NCI-H82 treated with DMSO at 0.1 percent for 48 hours (cell line): ENCODE data around the gene MAOB.

Source experiments
- DNase-seq: peaks from one replicate; lab custom pipeline; 2025; ENCODE audit not compliant: unreplicated experiment; lab: John Stamatoyannopoulos, UW

Gene MAOB

DNA sequence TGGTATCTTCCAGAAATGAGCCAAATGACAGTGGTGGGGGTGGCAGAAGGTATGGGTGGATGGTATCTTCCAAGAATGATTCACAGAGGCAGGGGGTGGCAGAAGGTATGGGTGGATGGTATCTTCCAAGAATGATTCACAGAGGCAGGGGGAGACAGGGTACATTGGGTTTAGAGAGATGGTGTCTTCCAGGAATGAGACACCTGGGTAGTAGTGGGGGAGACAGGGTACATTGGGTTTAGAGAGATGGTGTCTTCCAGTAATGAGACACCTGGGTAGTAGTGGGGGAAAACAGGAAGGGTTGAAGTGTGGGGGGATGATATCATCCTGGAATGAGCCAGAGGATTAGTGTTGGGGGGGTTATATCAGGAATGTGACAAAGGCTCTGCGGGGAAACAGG, 164.2 kb downstream of the MAOB start:
- DNase-seq: no peak

DNA sequence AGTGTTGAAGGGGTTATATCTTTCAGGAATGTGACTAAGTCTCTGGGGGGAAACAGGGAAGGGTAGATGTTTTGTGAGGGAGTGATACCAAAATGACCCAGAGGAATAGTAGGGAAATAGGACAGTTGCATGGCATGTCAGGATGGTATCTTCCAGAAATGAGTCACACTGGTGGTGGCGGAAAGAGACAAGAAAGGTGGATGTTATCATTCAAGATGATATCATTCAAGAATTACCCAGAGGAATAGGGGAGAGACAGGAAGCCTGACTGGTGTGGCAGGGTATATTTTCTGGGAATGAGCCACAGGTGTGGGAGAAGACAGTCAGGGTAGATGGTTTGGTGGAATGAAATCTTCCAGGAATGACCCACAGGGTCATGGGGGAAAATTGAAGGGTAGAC, 165.1 kb downstream of the MAOB start:
- no peak for DNase-seq

DNA sequence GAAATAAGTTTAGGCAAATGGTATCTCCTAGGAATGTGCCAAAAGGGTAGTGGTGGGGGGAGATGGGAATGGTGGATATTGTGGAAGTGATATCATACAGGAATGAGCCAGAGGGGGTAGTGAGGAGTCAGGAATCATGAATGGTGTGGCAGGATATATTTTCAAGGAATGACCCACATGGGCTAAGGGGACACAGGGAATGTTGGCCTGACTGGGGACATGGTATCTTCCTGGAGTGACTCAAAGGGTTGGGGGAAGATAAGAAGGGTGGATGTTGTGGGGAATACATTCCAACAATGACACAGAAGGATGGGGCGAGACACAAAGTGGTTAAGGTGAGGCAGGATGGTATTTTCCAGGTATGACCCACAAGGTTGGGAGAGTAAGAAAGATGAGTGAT, 165.6 kb downstream of the MAOB start:
- no peak for DNase-seq
